ENCODE results near the gene SCN10A.

The SCN10A gene

DNA sequence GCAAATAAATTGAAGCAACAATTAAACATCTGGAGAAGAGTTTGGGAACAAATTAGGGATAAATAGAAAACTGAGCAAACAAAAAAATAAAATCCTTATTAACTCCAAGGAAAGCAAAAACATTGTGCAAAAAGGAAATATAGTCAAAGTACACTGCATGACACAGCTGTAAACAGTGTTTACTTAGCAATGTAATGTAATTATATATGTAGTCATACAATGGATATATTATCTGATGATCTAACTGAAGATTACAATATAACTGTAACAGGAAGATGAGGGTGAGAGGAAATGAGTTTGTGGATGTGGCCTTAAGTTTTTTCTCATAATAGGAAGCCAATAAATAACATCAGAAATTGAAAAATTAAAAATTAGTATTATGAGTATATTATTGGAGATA, 42.5 kb downstream of the SCN10A start:
- Histone ChIP-seq H3K4me2 (ENCODE audit: low read length) (no peak overlapping the region), H3K9me3 (replicated peaks; ENCODE audit: low read length) (no peaks in the 10 kb centered on the region), H3K27me3 (ENCODE audit: control insufficient read depth, insufficient read depth, low read length) (no peaks in the 10 kb centered on the region), H3K4me1 (ENCODE audit: control insufficient read depth, insufficient read depth, low read length) (no peaks in the 10 kb centered on the region), H3K4me3 (ENCODE audit: low read length) (no peak overlapping the region), H3K36me3 (ENCODE audit: insufficient read depth, low read length) (no peaks in the 10 kb centered on the region), H3K9ac (ENCODE audit: low read depth, low read length) (no peak overlapping the region)

DNA sequence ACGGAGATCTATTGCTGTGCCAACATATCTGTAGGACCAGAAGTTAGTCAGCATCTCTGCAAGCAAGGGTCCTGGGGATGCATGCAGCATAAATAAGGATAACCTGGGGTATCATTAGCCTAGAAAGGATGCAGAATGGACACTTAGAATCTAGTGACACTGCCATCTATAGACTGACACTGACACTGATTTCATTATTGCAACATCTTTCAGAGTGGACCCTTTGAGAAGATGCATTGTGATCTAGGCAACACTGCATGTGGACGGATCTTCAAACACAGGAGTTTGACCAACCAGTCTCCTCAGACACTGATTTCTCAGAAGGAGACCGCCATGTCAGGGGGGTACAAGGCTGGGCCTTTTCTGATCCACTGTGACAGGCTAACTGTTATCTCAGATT, 52.4 kb downstream of the SCN10A start:
- no peak overlapping the region for H3K9ac ChIP-seq (ENCODE audit: low read depth, low read length)
- no peaks in the 10 kb centered on the region for H3K9me3 ChIP-seq (replicated peaks; ENCODE audit: low read length)
- H3K4me1 ChIP-seq (ENCODE audit: control insufficient read depth, insufficient read depth, low read length): no peaks in the 10 kb centered on the region
- no peaks in the 10 kb centered on the region for H3K36me3 ChIP-seq (ENCODE audit: insufficient read depth, low read length)
- H3K27me3 ChIP-seq (ENCODE audit: control insufficient read depth, insufficient read depth, low read length): no peaks in the 10 kb centered on the region
- no peak overlapping the region for H3K4me3 ChIP-seq (ENCODE audit: low read length)
- H3K4me2 ChIP-seq (ENCODE audit: low read length): no peak overlapping the region

DNA sequence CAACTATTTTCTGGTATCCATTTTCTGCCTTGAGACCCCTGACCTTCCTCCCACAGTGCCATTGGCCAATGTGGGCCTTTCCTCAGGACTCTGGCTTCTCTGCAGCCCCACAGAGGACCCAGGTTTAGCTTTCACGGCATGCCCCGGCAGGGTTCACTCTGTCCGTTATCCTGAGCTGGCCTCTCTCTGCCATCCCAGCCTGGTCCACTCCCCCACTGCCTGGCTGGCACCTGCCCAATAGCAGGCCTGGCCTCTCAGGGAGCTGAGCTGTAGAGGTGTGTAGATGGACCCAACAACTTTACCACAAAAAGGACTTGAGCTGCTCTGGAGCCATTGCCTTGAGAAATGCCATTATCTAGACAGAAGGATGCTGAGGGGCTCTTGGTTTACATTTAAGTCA, 57.5 kb downstream of the SCN10A start:
- Histone ChIP-seq H3K9me3 (replicated peaks; ENCODE audit: low read length) (no peaks in the 10 kb centered on the region), H3K36me3 (ENCODE audit: insufficient read depth, low read length) (no peaks in the 10 kb centered on the region), H3K4me3 (ENCODE audit: low read length) (no peak overlapping the region), H3K4me2 (ENCODE audit: low read length) (no peak overlapping the region), H3K27me3 (ENCODE audit: control insufficient read depth, insufficient read depth, low read length) (no peaks in the 10 kb centered on the region), H3K9ac (ENCODE audit: low read depth, low read length) (no peak overlapping the region), H3K4me1 (ENCODE audit: control insufficient read depth, insufficient read depth, low read length) (no peaks in the 10 kb centered on the region)

DNA sequence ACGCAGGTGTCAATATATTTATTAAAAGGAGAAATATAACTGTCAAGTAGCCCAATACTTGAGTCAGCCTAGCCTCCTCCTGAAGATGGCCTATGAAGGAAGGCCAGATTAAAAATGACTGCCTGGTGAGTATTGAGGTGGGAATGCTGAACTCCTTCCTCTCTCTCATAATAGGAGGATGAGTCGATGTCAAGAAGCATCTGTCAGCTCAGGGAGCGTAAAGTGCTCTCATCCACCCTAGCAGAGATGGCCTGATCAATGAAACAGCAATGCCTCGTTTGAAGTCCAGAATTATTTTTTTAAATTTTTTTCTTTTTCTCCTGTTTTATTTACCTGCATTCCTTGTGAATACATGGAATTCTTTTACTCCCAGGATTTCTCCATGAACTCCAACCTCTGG, 58.3 kb downstream of the SCN10A start:
- Histone ChIP-seq H3K36me3 (ENCODE audit: insufficient read depth, low read length) (no peaks in the 10 kb centered on the region), H3K4me2 (ENCODE audit: low read length) (no peak overlapping the region), H3K9me3 (replicated peaks; ENCODE audit: low read length) (no peaks in the 10 kb centered on the region), H3K4me3 (ENCODE audit: low read length) (no peak overlapping the region), H3K9ac (ENCODE audit: low read depth, low read length) (no peak overlapping the region), H3K4me1 (ENCODE audit: control insufficient read depth, insufficient read depth, low read length) (no peaks in the 10 kb centered on the region), H3K27me3 (ENCODE audit: control insufficient read depth, insufficient read depth, low read length) (no peaks in the 10 kb centered on the region)

GRCh38 chr3:38756892-38757291, 59.1 kb downstream of the SCN10A start:
- Histone ChIP-seq H3K36me3 (ENCODE audit: insufficient read depth, low read length) (no peaks in the 10 kb centered on the region), H3K27me3 (ENCODE audit: control insufficient read depth, insufficient read depth, low read length) (no peaks in the 10 kb centered on the region)

DNA sequence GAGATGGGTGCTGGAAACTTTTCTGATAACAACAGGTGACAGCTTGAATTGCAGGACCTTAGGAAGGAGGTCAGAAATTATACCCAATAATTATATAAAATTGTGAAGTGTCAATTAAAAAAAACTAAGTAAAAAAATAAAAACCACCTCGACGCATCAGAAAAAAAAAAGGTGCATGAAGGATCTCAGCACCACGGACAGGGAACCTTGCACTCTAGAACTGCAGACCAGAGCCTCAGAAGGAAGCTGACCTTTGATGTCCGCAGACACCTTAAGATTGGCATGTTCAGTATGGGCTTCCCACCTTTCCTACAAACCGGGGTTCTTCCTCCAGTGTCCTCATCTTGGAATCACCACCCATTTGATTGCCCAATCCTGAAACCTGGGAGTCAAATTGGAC, 60.9 kb downstream of the SCN10A start:
- Histone ChIP-seq H3K9me3 (replicated peaks; ENCODE audit: low read length) (no peaks in the 10 kb centered on the region), H3K36me3 (ENCODE audit: insufficient read depth, low read length) (no peaks in the 10 kb centered on the region), H3K9ac (ENCODE audit: low read depth, low read length) (no peak overlapping the region), H3K27me3 (ENCODE audit: control insufficient read depth, insufficient read depth, low read length) (no peaks in the 10 kb centered on the region), H3K4me3 (ENCODE audit: low read length) (no peak overlapping the region), H3K4me1 (ENCODE audit: control insufficient read depth, insufficient read depth, low read length) (no peaks in the 10 kb centered on the region), H3K4me2 (ENCODE audit: low read length) (no peak overlapping the region)

More at GRCh38 chr3:38756892-38757291, 59.1 kb downstream of the SCN10A start:
- no peak overlapping the region for H3K9ac ChIP-seq (ENCODE audit: low read depth, low read length)
- no peak overlapping the region for H3K4me2 ChIP-seq (ENCODE audit: low read length)
- no peak overlapping the region for H3K4me3 ChIP-seq (ENCODE audit: low read length)
- H3K4me1 ChIP-seq (ENCODE audit: control insufficient read depth, insufficient read depth, low read length): no peaks in the 10 kb centered on the region
- no peaks in the 10 kb centered on the region for H3K9me3 ChIP-seq (replicated peaks; ENCODE audit: low read length)

- peaks cover 10% of the 10 kb centered on the region for H3K27me3 ChIP-seq (ENCODE audit: control insufficient read depth, insufficient read depth, low read length)
- H3K4me1 ChIP-seq (ENCODE audit: control insufficient read depth, insufficient read depth, low read length): no peaks in the 10 kb centered on the region
- no peaks in the 10 kb centered on the region for H3K9me3 ChIP-seq (replicated peaks; ENCODE audit: low read length)
- no peak overlapping the region for H3K4me2 ChIP-seq (ENCODE audit: low read length)
- no peaks in the 10 kb centered on the region for H3K36me3 ChIP-seq (ENCODE audit: insufficient read depth, low read length)
- no peak overlapping the region for H3K9ac ChIP-seq (ENCODE audit: low read depth, low read length)
- no peak overlapping the region for H3K4me3 ChIP-seq (ENCODE audit: low read length)
These were observed 69.4 kb downstream of the SCN10A start for GRCh38 chr3:38746641-38747040.

- H3K4me3 ChIP-seq (ENCODE audit: low read length): no peak overlapping the region
- peaks cover 13% of the 10 kb centered on the region for H3K27me3 ChIP-seq (ENCODE audit: control insufficient read depth, insufficient read depth, low read length)
- H3K9me3 ChIP-seq (replicated peaks; ENCODE audit: low read length): no peaks in the 10 kb centered on the region
- no peaks in the 10 kb centered on the region for H3K4me1 ChIP-seq (ENCODE audit: control insufficient read depth, insufficient read depth, low read length)
- no peak overlapping the region for H3K9ac ChIP-seq (ENCODE audit: low read depth, low read length)
- no peaks in the 10 kb centered on the region for H3K36me3 ChIP-seq (ENCODE audit: insufficient read depth, low read length)
- H3K4me2 ChIP-seq (ENCODE audit: low read length): no peak overlapping the region
These were observed 73.0 kb downstream of the SCN10A start for GRCh38 chr3:38743043-38743442.

DNA sequence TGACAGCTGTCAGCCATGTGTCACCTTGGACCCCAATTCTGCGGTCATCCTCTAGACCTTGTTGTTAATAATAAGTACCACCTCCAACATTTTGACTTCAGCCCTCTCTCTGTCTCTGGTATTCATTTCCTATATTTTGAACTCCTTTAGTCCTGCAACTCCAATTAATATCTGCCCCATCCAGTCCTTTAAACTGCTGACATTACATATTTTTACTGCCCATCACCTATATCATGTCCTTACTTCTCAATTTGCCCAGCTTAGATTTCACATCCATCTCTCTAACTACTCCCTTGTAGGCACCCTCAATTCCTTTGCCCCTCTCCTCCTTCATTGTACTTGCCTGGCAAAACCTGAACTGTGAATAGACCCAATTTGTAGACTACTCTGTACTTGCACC, 73.5 kb downstream of the SCN10A start:
- no peaks in the 10 kb centered on the region for H3K9me3 ChIP-seq (replicated peaks; ENCODE audit: low read length)
- H3K36me3 ChIP-seq (ENCODE audit: insufficient read depth, low read length): no peaks in the 10 kb centered on the region
- no peaks in the 10 kb centered on the region for H3K4me1 ChIP-seq (ENCODE audit: control insufficient read depth, insufficient read depth, low read length)
- no peak overlapping the region for H3K4me2 ChIP-seq (ENCODE audit: low read length)
- no peak overlapping the region for H3K9ac ChIP-seq (ENCODE audit: low read depth, low read length)
- H3K27me3 ChIP-seq (ENCODE audit: control insufficient read depth, insufficient read depth, low read length): peaks cover 13% of the 10 kb centered on the region
- H3K4me3 ChIP-seq (ENCODE audit: low read length): no peak overlapping the region

- no peak overlapping the region for H3K4me2 ChIP-seq (ENCODE audit: low read length)
- H3K4me3 ChIP-seq (ENCODE audit: low read length): no peak overlapping the region
These were observed 75.5 kb downstream of the SCN10A start for GRCh38 chr3:38740537-38740936.

GRCh38 chr3:38739931-38740330, 76.1 kb downstream of the SCN10A start:
- no peak overlapping the region for H3K9ac ChIP-seq (ENCODE audit: low read depth, low read length)
- H3K4me3 ChIP-seq (ENCODE audit: low read length): no peak overlapping the region
- no peaks in the 10 kb centered on the region for H3K36me3 ChIP-seq (ENCODE audit: insufficient read depth, low read length)
- H3K9me3 ChIP-seq (replicated peaks; ENCODE audit: low read length): no peaks in the 10 kb centered on the region
- H3K27me3 ChIP-seq (ENCODE audit: control insufficient read depth, insufficient read depth, low read length): peaks cover 13% of the 10 kb centered on the region
- H3K4me1 ChIP-seq (ENCODE audit: control insufficient read depth, insufficient read depth, low read length): no peaks in the 10 kb centered on the region
- no peak overlapping the region for H3K4me2 ChIP-seq (ENCODE audit: low read length)

More at GRCh38 chr3:38740537-38740936, 75.5 kb downstream of the SCN10A start:
- no peak overlapping the region for H3K9ac ChIP-seq (ENCODE audit: low read depth, low read length)
- peaks cover 13% of the 10 kb centered on the region for H3K27me3 ChIP-seq (ENCODE audit: control insufficient read depth, insufficient read depth, low read length)
- H3K36me3 ChIP-seq (ENCODE audit: insufficient read depth, low read length): no peaks in the 10 kb centered on the region
- H3K4me1 ChIP-seq (ENCODE audit: control insufficient read depth, insufficient read depth, low read length): no peaks in the 10 kb centered on the region
- H3K9me3 ChIP-seq (replicated peaks; ENCODE audit: low read length): no peaks in the 10 kb centered on the region

DNA sequence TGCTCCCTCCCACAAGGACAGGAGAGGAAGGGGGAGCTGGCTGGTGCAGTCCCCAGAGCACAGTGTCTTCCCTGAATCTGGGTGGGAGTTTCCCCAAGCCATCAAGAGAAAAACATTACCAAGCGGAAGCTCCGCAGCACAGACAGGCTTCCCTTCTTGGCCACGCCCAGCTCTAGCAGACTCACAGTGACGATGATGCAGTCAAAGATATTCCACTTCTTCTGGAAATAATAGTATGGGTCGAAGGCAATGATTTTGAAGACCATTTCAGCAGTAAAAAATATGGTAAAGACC, 76.7 kb downstream of the SCN10A start:
- Histone ChIP-seq H3K9ac (ENCODE audit: low read depth, low read length) (no peak overlapping the region), H3K4me3 (ENCODE audit: low read length) (no peak overlapping the region), H3K9me3 (replicated peaks; ENCODE audit: low read length) (no peaks in the 10 kb centered on the region), H3K27me3 (ENCODE audit: control insufficient read depth, insufficient read depth, low read length) (peaks cover 13% of the 10 kb centered on the region), H3K4me2 (ENCODE audit: low read length) (no peak overlapping the region), H3K36me3 (ENCODE audit: insufficient read depth, low read length) (no peaks in the 10 kb centered on the region), H3K4me1 (ENCODE audit: control insufficient read depth, insufficient read depth, low read length) (no peaks in the 10 kb centered on the region)
